Cardiac muscle cell (in vitro differentiated cells and primary cell): ENCODE data around the gene AHRR. TPM values are rescaled to one million over a fixed set of nuclear protein-coding genes. Genes with fewer than 3 reads are reported as not detected.

ENCODE experiments used
- DNase-seq, 2 donors: peaks; one replicate each; pipeline versions ENCODE4 v3.0.0 to v3.0.0-alpha.2; 2010 to 2017; ENCODE audit warnings: low read depth in 1 of 2, low spot score in 1 of 2
- H3K27ac ChIP-seq: fragments of 200-600 bp; sonication (generic); 2 replicates; pipeline ENCODE4 v1.5.1; 2016
- H3K27me3 ChIP-seq: fragments of 200-600 bp; sonication (generic); 2 replicates; pipeline ENCODE4 v1.6.0; 2016; ENCODE audit warnings: control low read depth
- H3K36me3 ChIP-seq: fragments of 200-600 bp; sonication (generic); 2 replicates; pipeline ENCODE4 v1.5.1; 2016; ENCODE audit warnings: control low read depth
- H3K4me1 ChIP-seq: fragments of 200-600 bp; sonication (generic); 2 replicates; pipeline ENCODE4 v1.8.1; 2017; ENCODE audit warnings: low read depth, mild to moderate bottlenecking, mixed run types
- H3K4me3 ChIP-seq: fragments of 200-600 bp; sonication (generic); 2 replicates; pipeline ENCODE4 v1.5.1; 2016; ENCODE audit warnings: mild to moderate bottlenecking
- H3K9me3 ChIP-seq: fragments of 200-600 bp; sonication (generic); 2 replicates; pipeline ENCODE4 v1.5.1; 2017; ENCODE audit warnings: low read depth, mild to moderate bottlenecking, control low read depth
- polyA plus RNA-seq: library from polyadenylated mRNA; unstranded; fragments of >200 nt; fragmentation: Nextera tagmentation; extraction: Ambion mirVana; gene quantifications from 2 replicates; pipeline ENCODE4 v1.2.1, GENCODE V29; 2016
- total RNA-seq: library from RNA; depleted of rRNA; stranded (reverse); fragments of >200 nt; gene quantifications from 2 replicates; pipeline ENCODE4 v1.2.3, GENCODE V29; 2016
- TF ChIP-seq, protein P1 (sequence below): IDR thresholded peaks from 2 replicates; pipeline ENCODE4 v1.5.1; 2012; ENCODE audit warnings: low read depth, mild to moderate bottlenecking, low read length

The AHRR gene
- total and polyA plus RNA-seq, 2 experiments from 2014 or later, result 0.99 to 1.4 TPM

DNA sequence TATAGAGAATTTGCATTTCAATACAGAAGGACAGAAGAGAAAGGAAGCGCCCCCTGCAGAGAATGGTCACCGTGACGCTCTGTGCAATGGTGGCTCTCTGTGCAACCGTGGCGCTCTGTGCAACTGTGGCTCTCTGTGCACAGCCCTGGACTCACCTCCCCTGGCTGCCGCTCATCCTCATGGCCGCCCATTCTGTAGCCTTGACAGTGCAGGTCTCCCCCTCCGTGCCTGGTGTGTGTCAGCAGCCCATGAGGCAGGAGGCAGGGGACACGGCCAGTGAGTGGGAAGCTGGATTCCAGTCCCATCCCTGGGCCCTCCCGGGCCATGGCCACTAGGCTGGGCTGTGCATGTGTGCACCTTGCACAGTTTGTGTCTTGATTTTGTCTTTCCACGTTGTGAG, 133.4 kb downstream of the AHRR start:
- no peak overlapping the region for H3K4me3 ChIP-seq
- TF ChIP-seq, protein P1, sequence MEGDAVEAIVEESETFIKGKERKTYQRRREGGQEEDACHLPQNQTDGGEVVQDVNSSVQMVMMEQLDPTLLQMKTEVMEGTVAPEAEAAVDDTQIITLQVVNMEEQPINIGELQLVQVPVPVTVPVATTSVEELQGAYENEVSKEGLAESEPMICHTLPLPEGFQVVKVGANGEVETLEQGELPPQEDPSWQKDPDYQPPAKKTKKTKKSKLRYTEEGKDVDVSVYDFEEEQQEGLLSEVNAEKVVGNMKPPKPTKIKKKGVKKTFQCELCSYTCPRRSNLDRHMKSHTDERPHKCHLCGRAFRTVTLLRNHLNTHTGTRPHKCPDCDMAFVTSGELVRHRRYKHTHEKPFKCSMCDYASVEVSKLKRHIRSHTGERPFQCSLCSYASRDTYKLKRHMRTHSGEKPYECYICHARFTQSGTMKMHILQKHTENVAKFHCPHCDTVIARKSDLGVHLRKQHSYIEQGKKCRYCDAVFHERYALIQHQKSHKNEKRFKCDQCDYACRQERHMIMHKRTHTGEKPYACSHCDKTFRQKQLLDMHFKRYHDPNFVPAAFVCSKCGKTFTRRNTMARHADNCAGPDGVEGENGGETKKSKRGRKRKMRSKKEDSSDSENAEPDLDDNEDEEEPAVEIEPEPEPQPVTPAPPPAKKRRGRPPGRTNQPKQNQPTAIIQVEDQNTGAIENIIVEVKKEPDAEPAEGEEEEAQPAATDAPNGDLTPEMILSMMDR, result no peak
- no peaks in the 10 kb centered on the region for H3K27me3 ChIP-seq
- DNase-seq, result no peak
- peaks cover 22% of the 10 kb centered on the region for H3K36me3 ChIP-seq
- no peak overlapping the region for H3K27ac ChIP-seq
- no peaks in the 10 kb centered on the region for H3K9me3 ChIP-seq
- H3K4me1 ChIP-seq, result no peaks in the 10 kb centered on the region

DNA sequence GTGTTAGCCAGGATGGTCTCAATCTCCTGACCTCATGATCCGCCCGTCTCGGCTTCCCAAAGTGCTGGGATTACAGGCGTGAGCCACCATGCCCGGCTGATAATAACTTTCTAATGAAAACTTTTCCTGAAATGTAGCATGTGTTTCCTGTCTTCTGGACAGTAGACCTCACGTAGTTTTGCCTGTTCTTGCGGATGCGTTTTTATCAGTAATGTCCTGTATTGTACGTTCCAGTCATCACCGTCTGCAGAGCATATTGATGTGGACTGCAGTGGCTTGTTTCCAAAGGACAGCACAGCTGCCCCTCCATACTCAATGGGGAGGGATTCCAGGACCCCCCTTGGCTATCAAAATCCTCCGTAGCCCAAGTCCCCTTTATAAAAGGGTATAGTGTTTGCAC, 134.3 kb downstream of the AHRR start:
- no peaks in the 10 kb centered on the region for H3K9me3 ChIP-seq
- TF ChIP-seq, protein P1, result no peak
- H3K27me3 ChIP-seq, result no peaks in the 10 kb centered on the region
- H3K36me3 ChIP-seq, result peaks cover 18% of the 10 kb centered on the region
- H3K4me1 ChIP-seq, result no peaks in the 10 kb centered on the region
- no peak for DNase-seq
- H3K27ac ChIP-seq, result no peak overlapping the region
- no peak overlapping the region for H3K4me3 ChIP-seq

DNA sequence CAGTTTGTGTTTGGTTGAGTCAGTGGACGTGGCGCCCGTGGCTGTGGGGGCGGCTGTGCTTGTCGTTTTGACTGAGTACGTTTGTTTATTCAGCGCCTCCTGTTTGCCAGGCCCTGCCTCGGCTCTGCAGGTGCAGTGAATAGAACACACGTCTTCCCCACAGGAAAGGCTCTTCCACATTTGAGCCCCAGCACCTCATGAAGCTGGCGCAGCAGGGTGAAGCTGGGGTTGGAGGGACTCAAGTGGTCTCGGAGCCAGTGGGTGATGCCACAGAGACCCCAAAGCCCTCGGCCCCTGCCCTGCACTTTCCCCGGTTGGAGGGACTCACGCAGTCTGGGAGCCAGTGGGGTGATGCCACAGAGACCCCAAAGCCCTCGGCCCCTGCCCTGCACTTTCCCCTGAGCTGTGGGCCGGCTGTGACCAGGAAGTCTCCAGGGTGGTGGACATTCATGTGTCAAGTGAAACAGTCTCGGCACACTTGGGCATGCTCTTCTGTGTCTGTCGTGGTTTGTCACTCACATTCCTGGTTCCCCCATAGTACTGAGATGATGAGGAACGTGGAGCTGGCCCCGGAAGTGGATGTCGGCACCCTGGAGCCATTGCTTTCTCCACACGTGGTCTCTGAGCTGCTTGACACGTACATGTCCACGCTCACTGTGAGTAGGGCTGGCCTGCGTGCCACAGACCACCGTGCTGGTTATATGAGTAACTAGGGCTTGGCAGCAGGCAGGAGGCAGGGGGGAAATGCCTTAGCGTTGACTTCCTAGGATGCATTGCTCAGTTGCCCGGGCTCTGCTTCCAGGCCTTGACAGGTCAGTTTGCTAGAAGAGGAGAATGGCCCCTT, 135.1 kb downstream of the AHRR start:
- TF ChIP-seq, protein P1, result no peak
- H3K27me3 ChIP-seq, result no peaks in the 10 kb centered on the region
- peaks cover 18% of the 10 kb centered on the region for H3K36me3 ChIP-seq
- no peak overlapping the region for H3K27ac ChIP-seq
- no peak for DNase-seq
- no peak overlapping the region for H3K4me3 ChIP-seq
- H3K4me1 ChIP-seq, result no peaks in the 10 kb centered on the region
- no peaks in the 10 kb centered on the region for H3K9me3 ChIP-seq

DNA sequence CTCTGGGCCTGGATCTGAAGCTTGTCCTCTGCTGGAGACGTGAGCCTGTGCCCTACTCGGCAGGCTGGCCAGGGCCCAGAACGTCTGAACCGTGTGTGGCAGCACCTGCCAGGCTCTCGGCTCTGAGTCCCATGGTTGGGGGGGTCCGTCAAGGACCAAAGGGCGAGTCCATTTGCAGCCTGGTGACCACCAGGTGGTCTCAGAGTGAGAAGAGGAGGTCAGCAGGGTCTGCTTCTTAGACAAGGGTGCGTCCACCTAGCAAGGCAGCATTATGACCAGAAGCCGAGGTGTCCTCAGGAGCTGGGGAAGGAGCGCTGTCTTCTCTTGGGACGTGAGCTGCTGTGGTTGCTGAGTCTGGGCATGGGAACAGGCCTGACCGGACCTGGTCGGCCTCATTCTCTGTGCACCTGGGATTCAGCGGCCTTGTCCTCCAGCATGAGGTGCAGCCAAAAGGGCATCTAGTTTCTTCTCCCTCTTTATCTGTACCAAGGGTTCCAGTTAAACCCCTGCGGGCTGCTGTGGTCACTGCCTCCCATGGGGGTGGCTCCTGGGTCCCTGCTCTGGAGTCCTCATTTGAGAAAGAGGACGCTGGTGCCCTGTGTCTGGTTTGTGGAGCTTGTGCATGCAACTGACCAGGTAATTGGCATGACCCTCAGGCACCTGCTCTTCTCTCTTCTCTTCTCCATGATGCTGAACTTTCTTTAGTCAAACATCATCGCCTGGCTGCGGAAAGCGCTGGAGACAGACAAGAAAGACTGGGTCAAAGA, 135.9 kb downstream of the AHRR start:
- H3K27ac ChIP-seq, result no peak overlapping the region
- H3K9me3 ChIP-seq, result no peaks in the 10 kb centered on the region
- H3K4me1 ChIP-seq, result no peaks in the 10 kb centered on the region
- H3K36me3 ChIP-seq, result peaks cover 24% of the 10 kb centered on the region
- H3K27me3 ChIP-seq, result no peaks in the 10 kb centered on the region
- DNase-seq, result no peak
- TF ChIP-seq, protein P1, result no peak
- no peak overlapping the region for H3K4me3 ChIP-seq

DNA sequence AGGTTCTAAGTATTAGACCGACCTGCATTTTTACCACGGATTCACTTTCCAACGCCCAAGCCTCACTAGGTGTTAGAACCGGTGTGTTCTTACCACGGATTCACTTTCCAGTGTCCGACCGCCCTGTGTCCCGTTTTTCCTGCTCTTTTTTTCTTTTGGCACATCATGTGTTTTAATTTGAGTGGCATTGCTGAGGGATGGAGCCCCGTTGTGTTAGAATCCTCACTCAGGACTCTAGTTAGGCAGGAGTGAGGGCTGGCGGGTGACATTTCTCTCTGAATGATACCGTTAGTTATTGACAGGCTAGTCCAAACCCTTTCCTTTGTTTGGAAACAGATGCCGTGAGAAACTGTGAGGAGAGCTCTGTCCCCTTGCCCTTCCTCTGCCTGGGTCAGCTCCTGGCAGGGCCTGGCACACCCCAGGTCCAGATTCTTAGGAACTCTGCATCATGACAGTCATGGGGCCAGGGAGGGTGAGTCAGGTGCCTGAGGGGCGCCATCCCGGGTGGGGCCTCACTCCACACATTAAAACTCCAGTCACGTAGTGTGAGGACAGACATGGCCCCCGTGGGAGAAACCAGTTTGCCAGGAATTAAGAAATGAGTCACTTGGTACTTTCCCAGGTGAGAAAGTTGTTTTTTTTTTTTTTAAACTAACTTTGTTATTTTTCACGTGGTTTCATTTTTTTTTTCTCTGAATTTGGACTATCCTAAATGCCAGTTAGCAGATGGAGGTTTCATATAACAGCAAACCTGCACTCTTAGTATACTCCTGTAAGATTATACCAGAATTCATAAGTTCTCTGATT, 137.2 kb downstream of the AHRR start:
- Histone ChIP-seq H3K4me3 (no peak overlapping the region), H3K27me3 (no peaks in the 10 kb centered on the region), H3K36me3 (peaks cover 33% of the 10 kb centered on the region), H3K4me1 (no peaks in the 10 kb centered on the region), H3K9me3 (no peaks in the 10 kb centered on the region), H3K27ac (no peak overlapping the region)
- TF ChIP-seq, protein P1, result no peak
- no peak for DNase-seq
